CD14-positive monocyte (primary cell): ENCODE results near the gene SLC1A2. TPM values are rescaled to one million over a fixed set of nuclear protein-coding genes. Genes with fewer than 3 reads are reported as not detected.

Experiments used
- DNase-seq, 3 donors: peaks; one replicate each; pipeline ENCODE4 v3.0.0-alpha.2; 2011 to 2022
- H2AFZ ChIP-seq: 2 replicates; pipeline ENCODE4 v1.6.0; 2012; ENCODE audit warnings: mild to moderate bottlenecking, low read depth, low read length, inconsistent platforms; ENCODE audit not compliant: insufficient read depth, poor library complexity, severe bottlenecking
- H3K27ac ChIP-seq, 2 donors: 1 replicate in 1 of 2; 2 replicates in 1 of 2; pipeline ENCODE4 v1.5.1; 2012 to 2013; ENCODE audit warnings: low read length in 2 of 2, control low read depth in 1 of 2, inconsistent platforms in 1 of 2, low read depth in 1 of 2, mild to moderate bottlenecking in 1 of 2
- H3K27me3 ChIP-seq, 2 donors: one replicate each; pipeline versions ENCODE4 v1.6.0 to v1.6.1; 2011 to 2013; ENCODE audit warnings: low read length in 2 of 2; ENCODE audit not compliant: control insufficient read depth in 2 of 2, insufficient read depth in 2 of 2
- H3K36me3 ChIP-seq, 2 donors: replicated peaks in 1 of 2; 1 replicate in 1 of 2; 2 replicates in 1 of 2; pipeline versions ENCODE4 v1.5.1 to v1.6.1; 2012 to 2013; ENCODE audit warnings: low read length in 2 of 2, control low read depth in 1 of 2, inconsistent platforms in 1 of 2, mild to moderate bottlenecking in 1 of 2; ENCODE audit not compliant: insufficient read depth in 2 of 2, control insufficient read depth in 1 of 2
- H3K4me1 ChIP-seq, 2 donors: 1 replicate in 1 of 2; 2 replicates in 1 of 2; pipeline versions ENCODE4 v1.5.1 to v1.6.1; 2012 to 2013; ENCODE audit warnings: low read length in 2 of 2, control low read depth in 1 of 2, inconsistent platforms in 1 of 2, mild to moderate bottlenecking in 1 of 2, moderate library complexity in 1 of 2; ENCODE audit not compliant: insufficient read depth in 2 of 2, control insufficient read depth in 1 of 2
- H3K4me2 ChIP-seq: replicated peaks from 2 replicates; pipeline ENCODE3; 2012; ENCODE audit warnings: low read length, moderate library complexity, mild to moderate bottlenecking; ENCODE audit not compliant: poor library complexity, severe bottlenecking; ENCODE audit errors: extremely low read depth
- H3K4me3 ChIP-seq, 3 experiments: fragments of 200-600 bp in 1 of 3; sonication (generic) in 1 of 3; replicated peaks in 1 of 3; 1 replicate in 2 of 3; 2 replicates in 1 of 3; pipeline ENCODE4 v1.5.1; 2011 to 2013; ENCODE audit warnings: low read length in 3 of 3, mild to moderate bottlenecking in 3 of 3, control low read depth in 2 of 3, low read depth in 2 of 3, inconsistent platforms in 1 of 3, moderate library complexity in 1 of 3
- H3K79me2 ChIP-seq: 2 replicates; pipeline ENCODE4 v1.6.0; 2012; ENCODE audit warnings: mild to moderate bottlenecking, control low read depth, inconsistent platforms, low read length, moderate library complexity; ENCODE audit not compliant: insufficient read depth
- H3K9ac ChIP-seq: 2 replicates; pipeline ENCODE4 v1.6.0; 2017; ENCODE audit warnings: low read length, mild to moderate bottlenecking; ENCODE audit not compliant: insufficient read depth, poor library complexity, severe bottlenecking
- H3K9me3 ChIP-seq, 2 donors: replicated peaks in 1 of 2; 1 replicate in 1 of 2; 2 replicates in 1 of 2; pipeline versions ENCODE4 v1.5.1 to v1.6.1; 2012 to 2013; ENCODE audit warnings: low read length in 2 of 2, control low read depth in 1 of 2; ENCODE audit not compliant: control insufficient read depth in 1 of 2, insufficient read depth in 1 of 2
- H4K20me1 ChIP-seq: 2 replicates; pipeline ENCODE4 v1.6.0; 2012; ENCODE audit warnings: mild to moderate bottlenecking, low read length, control low read depth, moderate library complexity; ENCODE audit not compliant: insufficient read depth
- H3K27ac Mint-ChIP-seq, 7 donors: one replicate each; pipeline ENCODE4 v1.8.0; 2020; ENCODE audit warnings: mild to moderate bottlenecking in 7 of 7, mixed read lengths in 7 of 7, moderate library complexity in 6 of 7, inconsistent platforms in 2 of 7
- H3K27me3 Mint-ChIP-seq, 3 donors: one replicate each; pipeline ENCODE4 v1.8.0; 2021 to 2022; ENCODE audit warnings: low read depth in 3 of 3, mild to moderate bottlenecking in 3 of 3, mixed read lengths in 3 of 3, moderate library complexity in 3 of 3, inconsistent platforms in 1 of 3
- H3K36me3 Mint-ChIP-seq, 2 donors: one replicate each; pipeline ENCODE4 v1.8.0; 2020; ENCODE audit warnings: mixed read lengths in 2 of 2, inconsistent platforms in 1 of 2, mild to moderate bottlenecking in 1 of 2
- H3K4me1 Mint-ChIP-seq: one replicate; pipeline ENCODE4 v1.8.0; 2020; ENCODE audit warnings: mild to moderate bottlenecking, mixed read lengths
- H3K4me3 Mint-ChIP-seq, 2 donors: one replicate each; pipeline ENCODE4 v1.8.0; 2020; ENCODE audit warnings: mild to moderate bottlenecking in 2 of 2, mixed read lengths in 2 of 2, moderate library complexity in 1 of 2
- H3K9me3 Mint-ChIP-seq, 7 donors: one replicate each; pipeline ENCODE4 v1.8.0; 2020 to 2022; ENCODE audit warnings: mixed read lengths in 7 of 7, mild to moderate bottlenecking in 6 of 7, moderate library complexity in 6 of 7, inconsistent platforms in 2 of 7
- WGBS: methylation state at CpG from one replicate; pipeline ENCODE4 v1.1.5; 2013; ENCODE audit warnings: missing lambda C conversion rate; ENCODE audit not compliant: insufficient coverage; 5-methylcytosine and 5-hydroxymethylcytosine counted together
- intact Hi-C, 2 donors: fragments of 100-400 bp; cut with micrococcal nuclease; formaldehyde crosslinking; loops; one replicate each; pipeline versions ENCODE4 v1.15.0 to v1.15.1; 2023
- polyA plus RNA-seq, 3 donors: library from polyadenylated mRNA; depleted of rRNA in 1 of 3; unstranded in 2 of 3; stranded (reverse) in 1 of 3; fragments of 300-500 nt in 2 of 3; fragments of >200 nt in 1 of 3; fragmentation: Illumina TruSeq in 2 of 3; gene quantifications; 1 replicate in 2 of 3; 2 replicates in 1 of 3; pipeline ENCODE4 v1.2.3, GENCODE V29; 2012 to 2021
- TF ChIP-seq, protein P1 (sequence below): fragments of 200-600 bp; IDR thresholded peaks from one replicate; pipeline ENCODE4 v1.8.0; 2022; ENCODE audit warnings: antibody characterized with exemption, mild to moderate bottlenecking

Gene SLC1A2
- polyA plus RNA-seq, 3 donors, result 0.07 TPM; not detected in 2

DNA sequence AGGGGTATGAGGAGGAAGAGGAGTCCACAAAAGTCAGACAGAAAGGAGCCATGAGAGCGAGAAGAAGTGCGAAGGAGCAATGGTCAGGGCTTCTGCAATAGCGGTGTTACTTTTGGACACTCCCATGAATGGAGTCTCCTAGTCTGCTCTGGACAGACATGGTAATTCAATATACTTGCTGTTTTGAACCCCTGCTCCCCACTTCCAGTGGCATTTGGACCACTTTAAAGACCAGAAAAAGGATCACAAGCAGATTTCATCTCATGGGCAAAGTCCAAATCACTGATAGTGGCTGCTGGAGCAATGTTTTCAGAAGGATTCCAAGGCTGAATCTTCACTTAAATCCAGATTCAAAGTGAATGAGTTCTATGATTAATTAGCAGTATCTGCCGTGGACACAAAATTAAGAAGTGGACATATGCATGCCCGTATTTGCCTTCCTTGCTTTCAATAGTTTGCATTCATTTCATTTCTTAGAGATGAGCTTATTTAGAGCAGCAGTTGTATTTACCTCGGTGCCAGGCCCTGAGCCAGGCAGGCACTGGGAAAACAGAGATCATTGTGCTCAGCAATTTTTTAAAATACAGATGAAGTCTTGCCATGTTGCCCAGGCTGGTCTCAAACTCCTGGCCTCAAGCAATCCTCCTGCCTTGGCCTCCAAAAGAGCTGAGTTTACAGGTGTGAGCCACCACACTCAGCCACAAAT, 72.0 kb downstream of the SLC1A2 start:
- no peak overlapping the region for H2AFZ ChIP-seq
- Mint-ChIP-seq H3K4me3 (no peak overlapping the region), H3K27ac (peak overlapping the region in 4 of 7 donors; percentile 27 to 50 (median 34)), H3K4me1 (peaks cover 64% of the 10 kb centered on the region), H3K36me3 (peaks cover 0 to 5% of the 10 kb centered on the region in 2 donors), H3K9me3 (peaks cover 0 to 4% (median 0%) of the 10 kb centered on the region in 7 donors), H3K27me3 (peaks cover 0 to 4% (median 1%) of the 10 kb centered on the region in 3 donors)
- no peaks in the 10 kb centered on the region for H3K79me2 ChIP-seq
- H3K27ac ChIP-seq, result peak overlapping the region in 1 of 2 donors; percentile 9
- intact Hi-C loops, result loop anchor here in 1 of 2 donors (5.0 kb wide), 1 partner anchor 45 kb away; no protein-coding TSS in a partner anchor
- TF ChIP-seq, protein P1, sequence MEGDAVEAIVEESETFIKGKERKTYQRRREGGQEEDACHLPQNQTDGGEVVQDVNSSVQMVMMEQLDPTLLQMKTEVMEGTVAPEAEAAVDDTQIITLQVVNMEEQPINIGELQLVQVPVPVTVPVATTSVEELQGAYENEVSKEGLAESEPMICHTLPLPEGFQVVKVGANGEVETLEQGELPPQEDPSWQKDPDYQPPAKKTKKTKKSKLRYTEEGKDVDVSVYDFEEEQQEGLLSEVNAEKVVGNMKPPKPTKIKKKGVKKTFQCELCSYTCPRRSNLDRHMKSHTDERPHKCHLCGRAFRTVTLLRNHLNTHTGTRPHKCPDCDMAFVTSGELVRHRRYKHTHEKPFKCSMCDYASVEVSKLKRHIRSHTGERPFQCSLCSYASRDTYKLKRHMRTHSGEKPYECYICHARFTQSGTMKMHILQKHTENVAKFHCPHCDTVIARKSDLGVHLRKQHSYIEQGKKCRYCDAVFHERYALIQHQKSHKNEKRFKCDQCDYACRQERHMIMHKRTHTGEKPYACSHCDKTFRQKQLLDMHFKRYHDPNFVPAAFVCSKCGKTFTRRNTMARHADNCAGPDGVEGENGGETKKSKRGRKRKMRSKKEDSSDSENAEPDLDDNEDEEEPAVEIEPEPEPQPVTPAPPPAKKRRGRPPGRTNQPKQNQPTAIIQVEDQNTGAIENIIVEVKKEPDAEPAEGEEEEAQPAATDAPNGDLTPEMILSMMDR, result no peak
- H3K36me3 ChIP-seq, result no peaks in the 10 kb centered on the region
- H3K4me1 ChIP-seq, result peaks cover 48 to 70% of the 10 kb centered on the region in 2 donors
- no peaks in the 10 kb centered on the region for H3K9me3 ChIP-seq
- H4K20me1 ChIP-seq, result no peaks in the 10 kb centered on the region
- WGBS, result 80% methylated on average over 5 of the region's 6 CpGs
- DNase-seq, result no peak
- H3K9ac ChIP-seq, result no peak overlapping the region
- H3K4me2 ChIP-seq, result no peak overlapping the region
- H3K27me3 ChIP-seq, result no peaks in the 10 kb centered on the region
- no peak overlapping the region for H3K4me3 ChIP-seq

DNA sequence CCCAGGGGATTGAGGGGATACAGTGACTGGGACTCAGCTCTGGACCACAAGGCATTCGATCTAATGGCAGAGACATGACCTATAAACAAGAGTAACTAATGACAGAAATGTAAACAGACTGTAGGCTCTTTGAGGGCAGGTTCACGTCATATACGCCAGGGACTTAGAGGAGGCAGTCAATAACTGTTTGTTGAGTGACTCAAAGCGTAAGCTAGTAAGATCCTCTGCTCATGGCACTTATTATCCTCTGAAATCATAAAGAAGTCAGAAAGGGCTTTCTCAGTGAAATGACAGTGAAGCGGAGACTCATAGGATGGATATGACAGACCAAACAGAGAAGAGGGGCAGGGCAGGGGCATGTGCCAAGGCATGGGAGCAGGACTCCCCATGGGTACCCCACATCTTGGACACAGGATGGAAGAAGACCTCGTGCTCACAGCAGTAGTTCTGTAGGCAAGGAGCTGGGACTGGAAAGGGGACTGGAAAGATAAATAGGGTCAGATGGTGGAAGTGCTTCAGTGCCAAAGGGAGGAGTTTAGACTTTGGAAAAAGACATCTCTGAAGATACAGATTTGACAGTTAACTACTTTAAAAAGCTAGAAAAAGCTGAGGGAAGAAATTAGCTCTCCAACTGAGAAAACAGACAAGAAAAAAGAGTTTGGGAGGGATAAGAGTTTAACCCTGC, 72.7 kb downstream of the SLC1A2 start:
- H3K4me1 ChIP-seq, result peaks cover 48 to 70% of the 10 kb centered on the region in 2 donors
- no peak overlapping the region for H2AFZ ChIP-seq
- no peaks in the 10 kb centered on the region for H4K20me1 ChIP-seq
- no peak overlapping the region for H3K27ac ChIP-seq
- Mint-ChIP-seq H3K27ac (peak overlapping the region in 5 of 7 donors; percentile 26 to 69 (median 28)), H3K9me3 (peaks cover 0 to 4% (median 0%) of the 10 kb centered on the region in 7 donors), H3K36me3 (peaks cover 0 to 5% of the 10 kb centered on the region in 2 donors), H3K4me1 (peaks cover 61% of the 10 kb centered on the region), H3K4me3 (no peak overlapping the region), H3K27me3 (peaks cover 0 to 4% (median 1%) of the 10 kb centered on the region in 3 donors)
- no peak for DNase-seq
- no peaks in the 10 kb centered on the region for H3K9me3 ChIP-seq
- no peaks in the 10 kb centered on the region for H3K36me3 ChIP-seq
- TF ChIP-seq, protein P1, result no peak
- H3K9ac ChIP-seq, result no peak overlapping the region
- H3K4me3 ChIP-seq, result no peak overlapping the region
- no peaks in the 10 kb centered on the region for H3K79me2 ChIP-seq
- H3K27me3 ChIP-seq, result no peaks in the 10 kb centered on the region
- intact Hi-C loops, result loop anchor here in 1 of 2 donors (5.0 kb wide), 1 partner anchor 46 kb away; no protein-coding TSS in a partner anchor
- WGBS, result 97% methylated on average over 5 of the region's 6 CpGs
- H3K4me2 ChIP-seq, result no peak overlapping the region
